K562 (cell line): Measurements from ENCODE around the gene DIP2B. TPM values are rescaled to one million over a fixed set of nuclear protein-coding genes. Genes with fewer than 3 reads are reported as not detected.
A peak's percentile ranks its signal among the peaks of the same experiment; 100 is the strongest.

Experiments
- CBFA2T3 ChIP-seq: fragments of 450-650 bp; IDR thresholded peaks from 2 replicates; pipeline ENCODE4 v1.6.1; 2017
- CEBPZ ChIP-seq: fragments of 150-350 bp; IDR thresholded peaks from 2 replicates; pipeline ENCODE4 v1.6.1; 2014; ENCODE audit warnings: low read depth, mild to moderate bottlenecking, low read length, borderline replicate concordance
- FOXK2 ChIP-seq, 2 experiments: fragments of 450-650 bp; IDR thresholded peaks in 1 of 2; conservative IDR thresholded peaks in 1 of 2; 2 replicates each; pipeline ENCODE4 v1.6.1; 2016; ENCODE audit warnings: low read depth in 2 of 2, mild to moderate bottlenecking in 1 of 2
- HIVEP1 ChIP-seq: fragments of 250-450 bp; sonication (Bioruptor Pico); IDR thresholded peaks from 2 replicates; pipeline ENCODE4 v1.4.0; 2020; ENCODE audit warnings: mild to moderate bottlenecking
- KDM2B ChIP-seq: fragments of 250-450 bp; sonication (Bioruptor Pico); IDR thresholded peaks from 2 replicates; pipeline ENCODE4 v1.8.0; 2021; ENCODE audit warnings: mild to moderate bottlenecking, moderate library complexity
- KLF6 ChIP-seq: fragments of 250-450 bp; sonication (Bioruptor Pico); IDR thresholded peaks from 2 replicates; pipeline ENCODE4 v1.4.0; 2020; ENCODE audit warnings: mild to moderate bottlenecking, moderate library complexity, borderline replicate concordance
- MBD1 ChIP-seq: fragments of 250-450 bp; sonication (Bioruptor Pico); IDR thresholded peaks from 2 replicates; pipeline ENCODE4 v1.8.0; 2022; ENCODE audit warnings: inconsistent platforms
- MTA3 ChIP-seq: fragments of 450-650 bp; formaldehyde crosslinking; IDR thresholded peaks from 2 replicates; pipeline ENCODE4 v1.6.1; 2017; ENCODE audit warnings: mild to moderate bottlenecking, borderline replicate concordance
- POLR3G ChIP-seq: IDR thresholded peaks from 2 replicates; pipeline ENCODE4 v1.6.1; 2011; ENCODE audit not compliant: insufficient read length, insufficient replicate concordance; ENCODE audit errors: extremely low read depth
- RB1 ChIP-seq: fragments of 450-650 bp; IDR thresholded peaks from 2 replicates; pipeline ENCODE4 v1.6.1; 2017; ENCODE audit warnings: low read depth, mild to moderate bottlenecking
- STAT6 ChIP-seq: sonication (generic); formaldehyde crosslinking; IDR thresholded peaks from 2 replicates; pipeline ENCODE4 v1.8.1; 2023; ENCODE audit warnings: mild to moderate bottlenecking, missing genetic modification reagents
- TCFL5 ChIP-seq: fragments of 250-450 bp; sonication (Bioruptor Pico); conservative IDR thresholded peaks from 2 replicates; pipeline ENCODE4 v1.6.1; 2021; ENCODE audit warnings: mild to moderate bottlenecking, moderate library complexity, matching md5 sums
- YBX1 ChIP-seq: fragments of 450-650 bp; IDR thresholded peaks from 2 replicates; pipeline ENCODE4 v1.7.1; 2016; ENCODE audit warnings: mild to moderate bottlenecking
- ZNF133 ChIP-seq: fragments of 250-450 bp; sonication (Bioruptor Pico); IDR thresholded peaks from 2 replicates; pipeline ENCODE4 v1.4.0; 2020; ENCODE audit warnings: mild to moderate bottlenecking
- ZNF239 ChIP-seq: fragments of 250-450 bp; sonication (Bioruptor Pico); IDR thresholded peaks from 2 replicates; pipeline ENCODE4 v1.4.0; 2020; ENCODE audit warnings: mild to moderate bottlenecking
- ZNF408 ChIP-seq: fragments of 250-450 bp; sonication (Bioruptor Pico); IDR thresholded peaks from 2 replicates; pipeline ENCODE4 v1.4.0; 2020; ENCODE audit warnings: low read depth, mild to moderate bottlenecking, moderate library complexity
- ZNF717 ChIP-seq: fragments of 250-450 bp; sonication (Bioruptor Pico); IDR thresholded peaks from 2 replicates; pipeline ENCODE4 v1.5.0; 2021
- polyA plus RNA-seq, 8 experiments: library from polyadenylated mRNA; depleted of rRNA in 4 of 8; stranded (reverse) in 5 of 8; unstranded in 3 of 8; fragments of >200 nt; fragmentation: Nextera tagmentation in 2 of 8; fragmentation: Illumina TruSeq in 1 of 8; extraction: Ambion mirVana in 2 of 8; extraction: Trizol in 1 of 8; gene quantifications; 2 replicates each; pipeline versions ENCODE4 v1.2.1 to v1.2.3, GENCODE V29; 2011 to 2014; ENCODE audit warnings: inconsistent platforms in 1 of 8, missing spikeins in 1 of 8
- total RNA-seq, 7 experiments: library from RNA; depleted of rRNA in 6 of 7; stranded (reverse); fragments of >200 nt in 6 of 7; fragmentation: Illumina TruSeq in 2 of 7; extraction: Trizol in 2 of 7; gene quantifications; 2 replicates each; pipeline versions ENCODE4 v1.2.1 to v1.2.3, GENCODE V29; 2011 to 2021; ENCODE audit warnings: low replicate concordance in 1 of 7
- TF ChIP-seq, protein P1 (sequence below): sonication (generic); IDR thresholded peaks from 2 replicates; pipeline ENCODE4 v1.6.1; 2016
- TF ChIP-seq, protein P2 (sequence below): fragments of 250-450 bp; sonication (Bioruptor Pico); IDR thresholded peaks from 2 replicates; pipeline ENCODE4 v1.5.0; 2020; ENCODE audit warnings: mild to moderate bottlenecking

The DIP2B gene
- total and polyA plus RNA-seq, 9 of the 15 experiments (the other 6 are each of a cell fraction or from before 2014, with no cell fraction given), result 4.6 to 26.1 (median 18.8) TPM

DNA sequence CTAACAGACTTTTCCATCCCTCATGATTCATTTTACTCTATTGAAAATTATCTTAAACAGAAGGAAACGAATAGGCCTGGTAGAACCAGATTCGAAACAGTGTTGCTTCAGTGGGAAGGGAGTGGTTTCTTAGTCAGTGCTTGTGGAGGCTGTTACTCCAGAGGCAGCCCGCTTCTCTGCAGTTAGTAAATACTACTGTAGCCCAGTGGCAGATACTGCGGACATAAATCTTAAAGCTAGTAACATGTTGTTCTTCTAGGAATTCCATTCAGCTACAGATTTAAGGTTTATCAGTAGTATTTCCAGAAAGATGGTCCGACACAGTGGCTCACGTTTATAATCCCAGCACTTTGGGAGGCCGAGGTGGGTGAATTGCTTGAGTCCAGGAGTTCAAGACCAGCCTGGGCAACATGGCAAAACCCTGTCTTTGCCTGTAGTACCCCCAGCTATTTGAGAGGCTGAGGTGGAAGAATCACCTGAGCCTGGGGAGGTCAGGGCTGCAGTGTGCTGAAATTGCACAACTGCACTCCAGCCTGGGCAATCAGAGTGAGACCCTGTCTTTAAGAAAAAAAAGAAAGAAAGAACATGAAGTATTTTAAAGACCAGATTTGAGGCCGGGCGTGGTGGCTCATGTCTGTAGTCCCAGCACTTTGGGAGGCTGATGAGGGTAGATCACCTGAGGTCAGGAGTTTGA is 45.9 kb downstream of the DIP2B start (continued):
- no peak for TF ChIP-seq MBD1 (CRISPR knock-in tag)
- TF ChIP-seq TCFL5, result no peak
- no peak for TF ChIP-seq KDM2B
- peak; percentile 39; the same call in 1 of the 2 replicates for TF ChIP-seq MTA3
- no peak for TF ChIP-seq ZNF239 (CRISPR knock-in tag)
- TF ChIP-seq CBFA2T3, result peak; percentile 67
- TF ChIP-seq FOXK2 (conservative IDR thresholded peaks at IDR 0.05 in 1 of 2, IDR thresholded peaks at IDR 0.05 in 1 of 2; ENCODE audit: low read depth in 2 of 2), result peak; percentile 39 to 61; a peak in 1 of 4 replicates
- TF ChIP-seq, protein P1, sequence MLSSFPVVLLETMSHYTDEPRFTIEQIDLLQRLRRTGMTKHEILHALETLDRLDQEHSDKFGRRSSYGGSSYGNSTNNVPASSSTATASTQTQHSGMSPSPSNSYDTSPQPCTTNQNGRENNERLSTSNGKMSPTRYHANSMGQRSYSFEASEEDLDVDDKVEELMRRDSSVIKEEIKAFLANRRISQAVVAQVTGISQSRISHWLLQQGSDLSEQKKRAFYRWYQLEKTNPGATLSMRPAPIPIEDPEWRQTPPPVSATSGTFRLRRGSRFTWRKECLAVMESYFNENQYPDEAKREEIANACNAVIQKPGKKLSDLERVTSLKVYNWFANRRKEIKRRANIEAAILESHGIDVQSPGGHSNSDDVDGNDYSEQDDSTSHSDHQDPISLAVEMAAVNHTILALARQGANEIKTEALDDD, result peak; percentile 74
- TF ChIP-seq, protein P2, sequence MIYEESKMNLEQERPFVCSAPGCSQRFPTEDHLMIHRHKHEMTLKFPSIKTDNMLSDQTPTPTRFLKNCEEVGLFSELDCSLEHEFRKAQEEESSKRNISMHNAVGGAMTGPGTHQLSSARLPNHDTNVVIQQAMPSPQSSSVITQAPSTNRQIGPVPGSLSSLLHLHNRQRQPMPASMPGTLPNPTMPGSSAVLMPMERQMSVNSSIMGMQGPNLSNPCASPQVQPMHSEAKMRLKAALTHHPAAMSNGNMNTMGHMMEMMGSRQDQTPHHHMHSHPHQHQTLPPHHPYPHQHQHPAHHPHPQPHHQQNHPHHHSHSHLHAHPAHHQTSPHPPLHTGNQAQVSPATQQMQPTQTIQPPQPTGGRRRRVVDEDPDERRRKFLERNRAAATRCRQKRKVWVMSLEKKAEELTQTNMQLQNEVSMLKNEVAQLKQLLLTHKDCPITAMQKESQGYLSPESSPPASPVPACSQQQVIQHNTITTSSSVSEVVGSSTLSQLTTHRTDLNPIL (CRISPR knock-in tag), result no peak
- TF ChIP-seq CEBPZ, result no peak
- no peak for TF ChIP-seq YBX1
- no peak for TF ChIP-seq RB1
- TF ChIP-seq ZNF408 (CRISPR knock-in tag), result no peak
- no peak for TF ChIP-seq STAT6 (CRISPR knock-in tag)
- TF ChIP-seq KLF6, result no peak
- TF ChIP-seq POLR3G, result no peak
- no peak for TF ChIP-seq ZNF717 (CRISPR knock-in tag)
- TF ChIP-seq ZNF133 (CRISPR knock-in tag), result no peak
- no peak for TF ChIP-seq HIVEP1 (CRISPR knock-in tag)
